Measurements from ENCODE around the gene CCDC86. TPM values are rescaled to one million over a fixed set of nuclear protein-coding genes. Genes with fewer than 3 reads are reported as not detected.

Gene CCDC86
- total and polyA plus RNA-seq, 2 of the 4 experiments (the other 2 are of a cell fraction) = 9.5 to 34.0 TPM

GRCh38 chr11:60872961-60873524, 31.1 kb downstream of the CCDC86 start (continued):
- TF ChIP-seq ELK1 (IDR thresholded peaks at IDR 0.05; ENCODE audit: borderline replicate concordance, low read depth, low read length) = no peak

- H2BK20ac ChIP-seq (ENCODE audit: low read depth, low read length) = 0 out of 2 replicates have a peak overlapping the region, but pooled peaks have one; percentile 23
- H4K8ac ChIP-seq (ENCODE audit: low read depth in 2 of 2, low read length in 2 of 2) = peak overlapping the region; percentile 44 to 62; a peak in 3 of 4 replicates
- CTCF ChIA-PET = interaction anchor here (0.9 to 2.5 kb wide), 4 partner anchors 14 to 42 kb away, joined by 3 to 11 read pairs (median 6); no protein-coding TSS in a partner anchor
- DNase-seq (no peak), ATAC-seq (ENCODE audit: low read depth) (no peak; the same call in 1 of the 2 replicates)
- peak overlapping the region; percentile 36 for H3K4me2 ChIP-seq (ENCODE audit: low read depth, low read length)
- intact Hi-C loops (cut with micrococcal nuclease) (no loop called here), dilution Hi-C loops (cut with HindIII; ENCODE audit: low sequenced_read_pairs, unreplicated experiment) (no loop called here), in situ Hi-C loops (cut with MboI; ENCODE audit: low sequenced_read_pairs) (no loop called here)
- no peaks in the 10 kb centered on the region for H3K36me3 ChIP-seq (ENCODE audit: control insufficient read depth, insufficient read depth, low read length)
- no peak overlapping the region for H3K4me3 ChIP-seq (ENCODE audit: insufficient read depth, low read depth, low read length)
- H3K79me1 ChIP-seq (ENCODE audit: low read depth in 1 of 2, low read length in 2 of 2) = 0 out of 4 replicates have a peak, but pooled peaks cover 0 to 3% of the 10 kb centered on the region in 2 experiments
- peak overlapping the region; percentile 80 for H2AFZ ChIP-seq (replicated peaks; ENCODE audit: low read length, poor library complexity)
- H2BK120ac ChIP-seq (ENCODE audit: low read depth, low read length) = peak overlapping the region; percentile 62; the same call in 1 of the 2 replicates
- H3K27ac ChIP-seq (ENCODE audit: insufficient read depth, low read length) = peak overlapping the region; percentile 33
- H3K14ac ChIP-seq (replicated peaks; ENCODE audit: low read depth, low read length) = peak overlapping the region; percentile 33
- POLR2A ChIA-PET (ENCODE audit: unreplicated experiment) = no interaction called here
- H2AK5ac ChIP-seq (ENCODE audit: low read depth, low read length) = peak overlapping the region; percentile 32; the same call in 1 of the 2 replicates
- no TSS peak for BruUV-seq (replicated peaks)
- 75% methylated on average over 5 of the region's 12 CpGs; no CpG with 5 or more reads in 1 of the 2 experiments for WGBS, 2 experiments (ENCODE audit: extremely low coverage in 2 of 2, insufficient read length in 1 of 2)
- peak overlapping the region; percentile 37; the same call in 1 of the 2 replicates for H4K5ac ChIP-seq (ENCODE audit: low read depth, low read length)
- H3K18ac ChIP-seq (ENCODE audit: low read depth, low read length) = peak overlapping the region; percentile 52
- peaks cover 23% of the 10 kb centered on the region for H3K9me1 ChIP-seq (ENCODE audit: insufficient read depth, low read length)
- peak overlapping the region; percentile 79 for H2BK5ac ChIP-seq (ENCODE audit: low read depth, low read length, poor library complexity, severe bottlenecking)
- H3K27me3 ChIP-seq (ENCODE audit: control insufficient read depth, insufficient read depth, low read length) = no peaks in the 10 kb centered on the region; the same call in none of the 2 replicates
- no peaks in the 10 kb centered on the region for H4K20me1 ChIP-seq (ENCODE audit: insufficient read depth, low read length)
- peak overlapping the region; percentile 4; the same call in 1 of the 2 replicates for H3K9ac ChIP-seq (ENCODE audit: low read depth, low read length)
- H3K56ac ChIP-seq (ENCODE audit: extremely low read depth, insufficient read depth, low read length) = no peak overlapping the region
- H2BK15ac ChIP-seq (ENCODE audit: low read depth, low read length) = no peak overlapping the region
- H3K23ac ChIP-seq (ENCODE audit: low read depth, low read length) = peak overlapping the region; percentile 34; the same call in 1 of the 2 replicates
- peak overlapping the region; percentile 49; the same call in 1 of the 2 replicates for H3K4ac ChIP-seq (ENCODE audit: low read depth, low read length)
- peaks cover 22% of the 10 kb centered on the region for H3K4me1 ChIP-seq (ENCODE audit: control insufficient read depth, insufficient read depth, low read length)
- H2AK9ac ChIP-seq (replicated peaks; ENCODE audit: low read depth, low read length, poor library complexity) = peak overlapping the region; percentile 43
- H4K91ac ChIP-seq (ENCODE audit: insufficient read depth, low read depth, low read length) = peak overlapping the region; percentile 81
- no peaks in the 10 kb centered on the region for H3K9me3 ChIP-seq (ENCODE audit: control insufficient read depth, insufficient read depth, low read length)
- TF ChIP-seq POLR2A (IDR thresholded peaks at IDR 0.05; ENCODE audit: low read depth, low read length) (no peak), RAD21 (IDR thresholded peaks at IDR 0.05; ENCODE audit: low read length) (no peak), USF2 (IDR thresholded peaks at IDR 0.05; ENCODE audit: low read depth, low read length) (no peak), FOS (IDR thresholded peaks at IDR 0.05; ENCODE audit: low read depth, low read length) (no peak), CHD1 (IDR thresholded peaks at IDR 0.05; ENCODE audit: low read depth, low read length) (no peak), RFX5 (IDR thresholded peaks at IDR 0.05; ENCODE audit: low read depth, low read length) (no peak), MXI1 (IDR thresholded peaks at IDR 0.05; ENCODE audit: borderline replicate concordance, low read depth, low read length) (no peak), BHLHE40 (IDR thresholded peaks at IDR 0.05; ENCODE audit: low read depth, low read length) (no peak), CTCF (conservative IDR thresholded peaks at IDR 0.05; ENCODE audit: low read depth, low read length) (no peak), CEBPB (IDR thresholded peaks at IDR 0.05; ENCODE audit: low read depth, low read length) (no peak)
Measured at GRCh38 chr11:60873533-60873932, 31.6 kb downstream of the CCDC86 start.

Measured in IMR-90 (cell line).